GM21717 (cell line): ENCODE results near the gene SPSB3.
"Not testable (repeated sequence)": the region's sequence is repeated elsewhere in the genome, so short reads cannot be mapped to it uniquely, and the experiment has no call there.

ENCODE experiments used
- ATAC-seq: cut with Tn5 transposase; IDR thresholded peaks from one replicate; pipeline ENCODE4 v1.9.1; 2021; ENCODE audit warnings: mild to moderate bottlenecking, moderate library complexity; ENCODE audit not compliant: unreplicated experiment

The SPSB3 gene

DNA sequence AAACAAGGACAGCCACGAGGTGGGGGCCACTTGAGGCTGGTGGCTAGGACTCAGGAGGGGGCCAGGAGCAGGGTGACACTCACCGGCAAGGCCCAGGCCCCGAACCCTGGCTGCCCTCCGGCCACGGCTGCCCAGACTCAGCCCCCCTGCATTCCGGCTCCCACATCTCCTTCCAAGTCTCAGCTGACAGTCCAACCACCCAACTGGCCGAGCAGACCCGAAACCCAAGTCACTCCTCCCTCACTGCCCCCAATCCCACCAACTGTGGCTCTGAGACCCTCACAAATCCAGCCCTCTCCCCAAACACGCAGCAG lies 34.9 kb upstream of the SPSB3 start:
- no peak for ATAC-seq

DNA sequence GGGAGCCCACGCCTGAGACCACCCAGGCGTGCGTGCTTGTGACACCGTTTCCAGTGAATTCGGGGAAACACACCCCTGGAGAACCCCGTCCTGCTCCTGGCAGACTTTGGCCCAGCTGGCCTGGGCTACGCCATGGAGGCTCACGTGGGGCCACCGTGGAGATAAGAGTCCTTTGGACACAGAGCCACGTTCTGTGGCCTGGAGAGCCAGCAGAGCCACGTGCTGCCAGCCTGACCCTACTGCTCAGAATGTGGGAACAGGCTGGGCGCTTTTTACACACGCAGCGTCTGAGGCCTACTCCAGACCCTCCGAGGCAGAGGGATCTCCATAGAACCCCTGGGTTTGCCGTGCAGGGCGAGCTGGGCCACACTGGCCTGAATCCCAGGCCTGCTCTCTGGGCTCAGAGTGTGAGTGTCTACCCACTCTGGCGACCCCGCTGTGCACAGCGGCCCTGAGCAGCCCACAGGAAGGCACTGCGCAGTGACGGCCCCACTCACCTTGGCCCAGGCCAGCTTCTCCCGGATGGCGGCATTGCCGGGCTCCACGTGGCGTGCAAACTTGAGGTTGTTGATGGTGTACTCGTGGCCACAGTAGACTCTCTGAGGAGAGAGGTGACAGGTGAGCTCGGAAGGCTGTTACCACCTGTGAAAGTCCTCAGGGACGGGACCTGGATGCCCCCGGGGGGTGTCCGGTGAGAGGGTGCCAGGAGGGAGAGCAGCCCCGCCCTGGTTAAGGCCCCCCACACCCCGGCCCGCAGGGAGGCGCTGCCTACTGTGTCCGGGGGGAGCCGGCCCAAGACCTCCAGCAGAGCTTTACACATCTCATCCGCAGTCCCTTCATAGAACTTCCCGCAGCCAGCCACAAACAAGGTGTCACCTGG lies 34.3 kb upstream of the SPSB3 start:
- no peak for ATAC-seq

DNA sequence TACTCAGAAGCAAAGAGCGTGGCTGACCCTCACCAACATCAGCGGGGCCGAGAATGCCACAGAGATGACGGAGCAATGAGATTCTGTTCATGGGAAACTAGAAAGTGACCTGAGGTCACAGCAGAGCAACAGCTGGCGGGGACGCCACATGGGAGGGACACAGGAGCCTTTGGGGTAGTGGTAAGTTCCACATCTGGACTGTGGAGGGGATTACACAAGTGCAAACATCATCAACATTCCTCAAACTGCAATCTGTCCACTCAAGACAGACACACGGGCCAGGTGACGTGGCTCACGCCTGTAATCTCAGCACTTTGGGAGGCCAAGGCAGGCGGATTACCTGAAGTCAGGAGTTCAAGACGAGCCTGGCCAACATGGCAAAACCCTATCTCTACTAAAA lies 33.1 kb upstream of the SPSB3 start:
- no peak for ATAC-seq

DNA sequence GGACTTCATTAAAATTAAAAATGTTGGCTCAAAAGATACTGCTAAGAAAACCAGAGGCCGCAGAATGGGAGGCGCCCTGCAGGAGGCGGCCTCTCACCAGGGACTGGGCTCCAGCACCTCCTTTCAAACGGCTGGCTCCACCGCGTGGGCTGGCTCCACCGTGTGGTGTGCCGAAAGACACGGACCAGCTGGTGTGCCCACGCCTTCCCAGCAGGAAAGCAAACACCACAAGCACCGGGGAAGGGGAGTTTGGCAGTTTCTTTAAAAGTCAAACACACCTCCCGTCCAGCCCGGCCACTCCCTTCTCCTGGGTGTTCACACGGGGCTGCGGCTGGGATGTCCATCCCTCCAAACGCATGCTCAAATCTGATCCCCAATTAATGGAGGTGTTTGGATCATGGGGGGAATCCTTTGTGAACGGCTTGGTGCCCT lies 30.4 kb upstream of the SPSB3 start:
- no peak for ATAC-seq

DNA sequence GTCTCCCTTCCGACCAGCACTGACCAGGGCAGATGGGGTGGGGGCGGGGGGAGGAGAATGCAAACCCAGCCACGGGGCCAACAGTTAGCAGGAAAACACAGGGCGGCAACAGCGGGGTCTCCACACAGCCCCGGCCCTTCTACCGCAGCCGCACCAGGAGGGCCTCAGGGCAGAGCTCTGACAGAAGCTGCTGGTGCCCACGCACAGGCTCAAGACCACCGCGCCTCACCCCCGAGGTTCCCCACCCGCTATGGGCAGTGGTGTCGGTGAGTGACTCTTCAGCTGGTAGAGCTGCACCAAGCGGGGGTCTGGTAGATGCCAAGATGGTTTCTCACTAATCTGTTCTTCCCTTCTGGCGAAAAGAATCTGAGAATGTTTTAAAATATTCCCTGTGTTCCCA lies 28.2 kb upstream of the SPSB3 start:
- no peak for ATAC-seq

DNA sequence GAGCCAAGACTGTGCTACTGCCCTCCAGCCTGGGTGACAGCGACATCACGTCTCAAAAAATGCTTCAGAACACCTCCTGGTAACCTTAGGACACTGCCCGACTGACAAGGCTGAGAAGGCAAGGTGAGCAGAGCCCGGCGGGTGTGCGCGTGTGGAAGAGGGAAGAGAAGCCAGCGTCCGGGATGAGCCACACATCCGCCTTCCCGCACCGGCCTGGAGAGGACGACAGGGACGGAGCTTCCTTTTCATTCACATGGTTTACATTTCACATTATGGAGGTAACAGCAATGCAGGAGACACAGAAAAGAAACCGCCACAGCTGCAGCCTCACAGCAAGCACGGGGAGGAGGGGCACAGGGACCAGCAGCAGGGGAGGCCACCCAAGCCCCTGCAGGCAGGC lies 27.7 kb upstream of the SPSB3 start:
- no peak for ATAC-seq

DNA sequence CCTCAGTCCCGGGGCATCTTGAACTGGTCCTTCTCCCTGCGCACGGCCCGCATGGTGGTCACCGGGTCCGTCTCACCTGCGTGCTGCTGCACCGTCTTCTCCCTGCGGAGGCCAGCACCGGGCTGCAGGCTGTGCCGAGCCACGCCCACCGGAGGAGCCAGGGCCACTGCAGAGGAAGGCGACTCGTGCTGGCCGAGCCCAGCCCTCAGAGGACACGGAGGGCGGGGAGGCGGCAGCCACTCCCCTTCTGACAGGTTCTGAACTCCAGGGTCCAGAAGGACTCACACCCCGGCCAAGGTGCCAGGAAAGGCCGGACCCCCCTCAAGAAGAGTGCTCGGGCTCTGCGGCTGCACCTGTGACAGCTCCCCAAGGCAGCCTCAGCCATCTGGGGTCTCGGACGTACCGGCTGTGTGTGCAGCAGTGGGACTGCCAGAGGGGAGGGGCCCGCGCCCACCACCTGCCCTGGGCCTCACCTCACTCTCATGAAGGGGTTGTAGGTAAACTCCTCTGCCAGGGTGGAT lies 27.0 kb upstream of the SPSB3 start:
- no peak for ATAC-seq

DNA sequence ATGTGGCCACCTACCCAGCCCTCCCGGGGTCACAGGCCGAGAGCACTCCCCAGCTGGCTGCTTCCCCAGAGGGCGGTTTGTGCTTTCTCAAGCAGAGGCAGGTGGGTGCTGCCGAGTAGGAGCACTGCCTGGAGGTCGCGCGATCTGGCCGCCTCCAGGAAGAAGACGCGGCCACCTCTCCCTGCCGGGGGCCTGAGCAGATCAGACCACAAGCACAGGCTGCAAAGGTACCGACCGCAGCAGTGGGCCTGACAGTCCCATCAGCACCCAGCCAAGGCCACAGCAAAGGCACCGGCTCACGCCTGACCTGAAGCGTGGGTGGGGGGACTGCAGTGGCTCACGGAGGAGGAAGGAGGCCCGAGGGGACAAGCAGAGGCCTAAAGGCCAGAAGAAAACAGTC lies 26.3 kb upstream of the SPSB3 start:
- ATAC-seq = no peak

DNA sequence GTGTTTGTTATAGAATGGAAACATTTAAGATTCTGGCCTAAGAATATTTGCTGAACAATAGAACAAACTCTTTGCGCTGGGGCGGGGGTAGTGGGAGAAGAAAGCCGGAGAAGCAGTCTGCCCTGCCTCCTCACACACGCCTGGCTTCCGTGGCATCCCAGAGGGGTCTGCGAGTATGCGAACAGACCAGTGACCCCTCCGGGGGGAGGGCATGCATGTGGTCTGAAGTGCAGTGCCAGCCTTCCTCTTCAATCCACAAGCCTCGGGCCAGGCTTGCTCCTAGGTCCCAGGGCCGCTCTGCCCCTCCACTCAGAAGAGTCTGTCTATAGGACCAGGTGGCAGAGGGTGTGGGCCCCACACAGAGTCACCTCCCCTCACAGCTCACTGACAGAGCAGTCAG lies 25.3 kb upstream of the SPSB3 start:
- ATAC-seq = no peak

DNA sequence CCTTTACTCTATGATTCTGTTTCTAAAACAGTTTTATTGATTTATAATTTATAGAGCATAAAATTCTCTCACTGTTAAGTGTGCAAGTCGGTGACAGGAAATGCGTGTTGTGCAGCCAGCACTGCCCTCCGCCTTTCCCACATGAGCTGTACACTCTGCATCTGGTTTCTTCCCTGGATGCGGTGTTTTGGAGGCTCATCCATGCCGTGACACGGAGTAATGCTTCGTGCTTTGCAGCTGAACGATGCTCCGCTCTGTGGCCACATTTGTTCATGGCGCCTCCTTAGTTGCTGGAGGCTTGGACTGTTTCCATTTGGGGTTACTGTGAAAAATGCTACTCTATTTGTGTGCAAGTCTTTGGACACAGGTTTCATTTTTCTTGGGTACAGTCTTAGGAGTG lies 18.3 kb upstream of the SPSB3 start:
- ATAC-seq = no peak

DNA sequence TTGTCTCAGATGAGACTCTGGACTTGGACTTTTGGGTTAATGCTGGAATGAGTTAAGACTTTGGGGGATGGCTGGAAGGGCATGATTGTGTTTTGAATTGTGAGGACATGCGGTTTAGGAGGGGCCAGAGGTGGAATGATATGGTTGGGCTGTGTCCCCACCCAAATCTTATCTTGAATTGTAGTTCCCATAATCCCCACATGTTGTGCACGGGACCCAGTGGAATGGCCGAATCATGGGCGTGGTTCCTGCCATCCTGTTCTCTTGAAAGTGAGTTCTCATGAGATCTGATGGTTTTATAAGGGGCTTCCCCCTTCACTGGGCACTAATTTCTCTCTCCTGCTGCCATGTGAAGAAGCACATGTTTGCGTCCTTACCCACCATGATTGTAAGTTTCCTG lies 16.9 kb upstream of the SPSB3 start:
- not testable (repeated sequence) for ATAC-seq

DNA sequence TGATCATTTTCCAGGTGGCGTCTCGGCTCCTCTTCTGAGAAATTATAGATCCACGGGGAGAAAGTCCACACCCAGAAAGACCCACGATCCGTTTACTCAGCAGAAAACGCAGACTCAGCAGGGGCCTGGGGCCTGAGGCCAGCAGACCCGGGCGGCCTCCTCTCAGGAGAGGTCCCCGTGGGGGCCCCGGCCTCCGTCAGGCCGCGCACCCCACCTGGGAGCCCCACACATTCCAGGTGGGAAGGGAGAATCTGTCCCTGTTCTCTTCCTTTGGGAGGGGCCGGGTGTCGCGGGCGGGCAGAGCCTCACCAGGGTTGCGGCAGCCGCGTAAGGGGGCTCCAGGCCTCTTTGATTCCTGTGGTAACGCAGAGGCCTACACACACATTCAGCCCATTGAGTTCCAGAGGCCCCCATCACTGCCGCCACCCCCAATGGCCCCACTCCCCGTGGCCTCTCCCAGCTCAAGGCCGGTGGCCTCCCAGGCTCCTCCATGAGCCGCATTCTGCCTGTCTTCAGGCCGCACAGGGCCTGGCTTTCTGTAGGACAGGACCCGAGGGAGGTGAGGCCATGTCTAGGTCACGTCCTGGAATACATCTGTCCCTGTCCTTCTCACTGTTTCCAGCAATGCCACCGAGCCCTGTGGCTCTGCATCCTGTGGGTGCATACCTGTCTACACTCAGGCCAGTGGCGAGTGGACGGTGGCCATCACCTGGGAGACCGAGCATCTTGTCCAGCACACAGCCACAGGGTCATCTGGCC lies 12.7 kb upstream of the SPSB3 start:
- ATAC-seq = no peak

DNA sequence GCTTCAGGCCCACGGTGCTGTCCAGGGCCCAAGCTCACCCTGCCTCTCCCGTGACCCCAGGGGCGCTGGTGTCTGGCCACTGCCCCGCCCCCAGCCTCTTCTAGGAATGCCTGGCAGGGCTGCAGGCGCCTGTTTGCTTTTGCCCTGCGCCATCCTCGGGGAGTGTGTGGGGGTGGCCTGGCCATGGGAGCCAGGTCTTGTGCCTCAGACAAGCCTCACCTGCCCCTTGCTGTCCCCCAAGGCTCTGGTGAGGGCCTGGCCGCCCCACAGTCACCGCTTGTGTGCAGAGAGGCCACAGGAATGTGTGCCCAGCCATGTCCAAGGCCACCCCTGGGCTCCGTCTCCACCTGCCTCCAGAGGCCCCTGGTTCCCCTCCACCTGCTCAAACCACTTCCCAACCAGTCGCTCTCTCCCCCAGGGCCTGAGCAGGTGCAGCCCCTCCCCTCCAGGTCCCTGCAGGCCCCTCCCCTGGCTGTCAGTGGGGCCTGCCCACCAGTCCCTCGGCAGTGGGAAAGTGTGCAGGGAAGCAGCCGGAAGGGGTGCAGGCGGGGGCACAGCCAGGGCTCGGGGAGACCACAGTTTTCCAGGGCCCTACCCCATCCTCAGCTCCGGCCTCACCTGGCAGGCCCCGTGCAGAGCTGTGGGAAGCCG lies 12.0 kb upstream of the SPSB3 start:
- no peak for ATAC-seq

DNA sequence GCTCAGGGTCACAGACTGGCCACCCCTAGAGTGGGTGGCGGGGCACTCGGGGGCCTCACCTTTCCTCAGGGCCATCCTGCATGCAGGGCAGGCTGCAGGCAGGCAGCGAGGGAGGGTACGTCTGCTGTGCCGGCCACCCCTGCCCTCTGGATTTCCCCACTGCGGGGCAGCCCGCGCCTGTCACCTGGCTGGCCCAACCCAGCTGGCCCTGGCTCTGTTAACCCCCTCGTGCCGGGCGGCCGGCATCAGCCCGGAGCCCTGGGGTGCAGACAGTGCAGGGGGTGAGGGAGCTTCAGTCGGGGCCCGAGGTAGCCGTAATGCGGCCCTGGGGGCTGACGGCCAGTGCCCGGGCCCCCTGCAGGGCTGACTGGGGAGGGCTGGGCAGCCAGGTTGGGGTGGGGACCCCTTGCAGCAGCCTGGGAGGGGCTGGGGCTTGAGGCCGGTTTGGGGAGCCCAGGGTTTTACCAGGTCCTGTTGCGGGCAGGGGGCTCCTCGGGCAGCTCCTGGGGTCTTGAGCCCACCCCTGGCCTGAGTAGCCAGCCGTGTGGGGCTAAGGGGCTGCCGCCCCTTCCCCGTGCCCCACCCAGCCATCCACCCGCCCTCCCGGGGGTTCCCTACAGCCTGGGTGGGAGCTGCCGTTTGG lies 11.3 kb upstream of the SPSB3 start, which contains the start of gene IGFALS:
TSS of gene IGFALS (minus strand) at position 128 of the 643 bp plus-strand sequence. CDS start at position 75, 53 bp downstream.
- no peak for ATAC-seq

DNA sequence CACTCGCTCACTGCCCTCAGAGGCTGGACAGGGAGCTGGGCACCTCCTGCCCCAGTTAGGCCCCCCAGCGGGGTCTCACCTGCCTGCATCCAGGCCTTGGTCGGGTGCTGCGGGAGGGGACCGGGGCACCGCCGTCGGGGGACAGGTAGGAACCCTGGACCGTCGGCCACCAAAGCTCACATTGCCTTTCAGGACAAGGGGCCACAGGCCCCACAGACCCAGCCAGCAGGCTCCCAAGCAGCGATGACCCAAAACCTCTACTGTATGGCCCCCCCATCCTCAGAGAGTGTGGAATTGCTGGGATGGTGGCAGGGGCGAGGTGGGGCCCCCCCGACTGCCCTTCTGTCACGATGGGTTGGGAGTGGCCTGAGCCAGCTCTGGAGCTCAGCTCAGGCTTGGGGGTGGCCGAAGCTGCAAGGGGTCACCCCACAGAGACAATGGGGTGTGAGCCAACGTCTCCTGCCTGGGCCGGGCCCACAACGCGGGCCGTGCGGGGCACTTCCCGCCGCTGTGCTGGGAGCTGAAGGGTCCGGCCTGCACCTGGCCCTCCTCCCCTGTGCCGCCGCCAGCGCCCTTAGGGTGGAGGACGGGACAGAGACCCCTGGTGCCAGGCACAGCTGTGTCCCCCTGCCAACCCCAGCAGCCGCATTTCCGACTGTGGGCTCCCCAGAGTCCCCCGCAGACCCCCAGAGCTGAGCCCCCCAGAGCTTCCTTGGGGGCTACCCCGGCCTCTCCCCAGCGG lies 10.6 kb upstream of the SPSB3 start:
- ATAC-seq = no peak

DNA sequence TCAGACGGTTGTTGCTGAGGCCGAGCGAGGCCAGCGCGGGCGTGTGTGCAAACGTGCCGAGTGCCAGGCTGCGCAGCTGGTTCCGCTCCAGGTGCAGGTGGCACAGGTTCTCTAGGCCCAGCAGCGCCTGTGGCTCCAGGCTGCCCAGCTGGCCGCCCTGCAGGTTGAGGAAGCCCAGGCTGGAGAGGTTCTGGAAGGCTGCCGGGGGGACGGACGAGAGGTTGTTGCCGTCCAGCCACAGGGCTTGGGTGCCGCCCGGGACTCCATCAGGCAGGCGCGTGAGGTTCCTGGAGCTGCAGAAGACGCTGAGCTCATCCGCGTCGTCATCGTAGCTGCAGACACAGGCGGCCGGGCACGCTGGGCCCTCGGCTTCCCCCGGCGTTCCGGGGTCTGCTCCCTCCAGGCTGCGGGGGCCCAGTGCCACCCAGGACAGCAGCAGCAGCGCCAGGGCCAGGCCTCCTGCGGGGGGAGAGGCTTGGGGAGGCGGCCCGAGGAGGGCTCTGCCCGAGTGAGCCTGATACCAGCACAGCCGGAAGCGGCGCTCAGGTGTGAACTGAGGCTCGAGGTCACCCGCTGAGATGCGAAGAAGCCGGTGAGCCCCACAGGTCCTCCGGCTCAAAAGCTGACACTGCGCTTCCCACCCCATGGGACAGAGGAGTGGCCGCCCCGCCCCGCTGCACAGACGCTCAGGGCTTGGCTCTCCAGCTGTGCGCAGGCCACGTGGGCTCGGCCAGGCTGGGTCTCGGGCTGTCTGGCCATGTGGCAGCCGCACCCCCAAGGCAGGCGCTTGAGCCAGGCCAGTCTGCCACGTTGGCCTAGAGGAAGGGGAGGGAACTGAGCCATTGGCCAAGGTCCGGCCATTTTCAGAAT lies 9.8 kb upstream of the SPSB3 start:
- ATAC-seq = no peak

DNA sequence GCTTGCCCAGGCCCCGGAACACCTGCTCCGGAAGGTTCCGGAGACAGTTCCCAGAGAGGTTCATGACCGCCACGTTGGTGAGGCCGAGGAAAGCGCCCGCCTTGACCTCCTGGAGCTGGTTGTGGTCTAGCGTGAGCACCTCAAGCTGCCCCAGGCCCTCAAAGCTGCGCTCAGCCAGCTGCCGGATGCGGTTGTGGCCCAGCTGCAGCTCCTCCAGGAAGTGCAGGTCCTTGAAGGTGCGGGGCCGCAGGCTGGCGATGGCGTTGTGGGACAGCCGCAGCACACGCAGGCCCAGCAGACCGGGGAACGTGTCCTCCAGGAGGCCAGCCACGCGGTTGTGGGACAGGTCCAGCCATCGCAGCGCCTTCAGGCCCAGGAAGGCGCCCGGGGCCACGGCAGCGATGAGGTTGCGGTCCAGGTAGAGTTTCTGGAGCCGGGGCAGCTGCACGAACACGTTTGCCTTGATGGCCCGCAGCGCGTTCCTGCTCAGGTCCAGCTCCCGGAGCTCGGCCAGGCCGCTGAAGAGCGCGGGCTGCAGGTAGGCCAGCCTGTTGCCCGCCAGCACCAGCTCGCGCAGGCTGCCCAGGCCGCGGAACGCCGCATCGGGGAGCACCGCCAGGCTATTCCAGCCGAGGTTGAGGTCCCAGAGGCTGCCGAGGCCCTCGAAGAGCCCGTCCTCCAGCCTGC lies 9.0 kb upstream of the SPSB3 start:
- no peak for ATAC-seq

DNA sequence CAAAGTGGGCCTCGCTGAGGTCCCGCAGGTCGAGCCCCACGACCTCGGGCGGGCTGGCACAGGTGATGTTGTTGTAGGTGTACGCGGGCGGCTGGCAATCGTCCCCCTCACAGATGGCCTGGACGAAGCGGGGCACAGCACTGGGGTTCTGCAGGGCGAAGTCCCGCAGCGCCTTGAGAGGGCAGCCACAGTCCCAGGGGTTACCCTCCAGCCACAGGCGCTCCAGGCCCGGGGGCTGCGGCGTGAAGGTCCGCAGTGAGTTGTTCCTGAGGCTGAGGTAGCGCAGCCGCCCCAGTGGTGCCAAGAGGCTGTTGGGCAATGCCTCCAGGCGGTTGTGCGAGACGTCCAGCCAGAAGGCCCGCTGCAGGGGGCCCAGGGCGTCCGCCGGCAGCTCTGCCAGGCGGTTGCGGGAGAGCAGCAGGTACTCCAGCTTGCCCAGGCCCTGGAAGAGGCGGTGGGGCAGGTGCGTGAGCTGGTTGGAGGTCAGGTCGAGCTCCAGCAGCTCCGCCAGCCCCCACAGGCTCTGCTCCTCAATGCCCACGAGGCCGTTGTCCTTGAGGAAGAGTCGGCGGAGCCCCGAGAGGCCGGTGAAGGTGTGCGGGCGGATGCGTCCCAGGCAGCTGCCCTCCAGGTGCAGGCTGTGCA lies 8.4 kb upstream of the SPSB3 start:
- ATAC-seq = no peak
